ENCODE results near the gene SPNS2.

GRCh38 chr17:4587195-4587594 is 88.5 kb downstream of the SPNS2 start:
- TF ChIP-seq CTCF (conservative IDR thresholded peaks at IDR 0.05 in 1 of 2, IDR thresholded peaks at IDR 0.05 in 1 of 2; ENCODE audit: extremely low read depth in 1 of 2, insufficient read depth in 1 of 2, low read depth in 1 of 2, low read length in 2 of 2) (no peak), EZH2 (IDR thresholded peaks at IDR 0.05; ENCODE audit: borderline replicate concordance, low read length) (no peak)

All from mammary epithelial cell (primary cell).